Loucy (cell line): ENCODE measurements around the gene ALOX15.

Experiments
- H2AFZ ChIP-seq: fragments of 200-600 bp; sonication (generic); 2 replicates; pipeline ENCODE4 v1.6.0; 2016; ENCODE audit warnings: antibody characterized with exemption, mild to moderate bottlenecking, low read length, moderate library complexity
- H3F3A ChIP-seq: fragments of 200-600 bp; 2 replicates; pipeline ENCODE4 v1.6.0; 2016; ENCODE audit warnings: antibody characterized with exemption, low read depth, mild to moderate bottlenecking
- H3K27me3 ChIP-seq: fragments of 200-600 bp; sonication (generic); 2 replicates; pipeline ENCODE4 v1.6.1; 2014; ENCODE audit warnings: low read length, mild to moderate bottlenecking; ENCODE audit not compliant: insufficient read depth, poor library complexity, severe bottlenecking
- H3K36me3 ChIP-seq: fragments of 200-600 bp; sonication (generic); 2 replicates; pipeline ENCODE4 v1.6.1; 2016; ENCODE audit warnings: low read length; ENCODE audit not compliant: insufficient read depth
- H3K4me1 ChIP-seq: fragments of 200-600 bp; sonication (generic); 2 replicates; pipeline ENCODE4 v1.5.1; 2014; ENCODE audit warnings: low read length, mild to moderate bottlenecking; ENCODE audit not compliant: insufficient read depth, poor library complexity, severe bottlenecking
- H3K4me2 ChIP-seq: fragments of 200-600 bp; sonication (generic); 2 replicates; pipeline ENCODE4 v1.6.0; 2014; ENCODE audit warnings: antibody characterized with exemption, low read length, low read depth, mild to moderate bottlenecking; ENCODE audit not compliant: poor library complexity, severe bottlenecking
- H3K4me3 ChIP-seq: fragments of 200-600 bp; sonication (generic); 2 replicates; pipeline ENCODE4 v1.5.1; 2014; ENCODE audit warnings: low read length, mild to moderate bottlenecking, mixed read lengths; ENCODE audit not compliant: poor library complexity, severe bottlenecking
- H3K79me2 ChIP-seq: fragments of 200-600 bp; sonication (generic); 2 replicates; pipeline ENCODE4 v1.6.1; 2014; ENCODE audit warnings: low read length; ENCODE audit not compliant: insufficient read depth
- H3K9ac ChIP-seq: fragments of 200-600 bp; sonication (generic); 2 replicates; pipeline ENCODE4 v1.6.0; 2014; ENCODE audit warnings: mild to moderate bottlenecking, low read depth, low read length, moderate library complexity; ENCODE audit not compliant: poor library complexity, severe bottlenecking
- H3K9me2 ChIP-seq: fragments of 200-600 bp; sonication (generic); replicated peaks from 2 replicates; pipeline ENCODE4 v1.6.1; 2016; ENCODE audit warnings: low read depth, low read length, mixed read lengths
- H3K9me3 ChIP-seq: fragments of 200-600 bp; sonication (generic); 2 replicates; pipeline ENCODE4 v1.6.1; 2014; ENCODE audit warnings: mild to moderate bottlenecking, antibody characterized with exemption, low read length, low read depth; ENCODE audit not compliant: insufficient read depth
- H4K20me1 ChIP-seq: fragments of 200-600 bp; sonication (generic); 2 replicates; pipeline ENCODE4 v1.6.0; 2014; ENCODE audit warnings: antibody characterized with exemption, low read length, mild to moderate bottlenecking; ENCODE audit not compliant: insufficient read depth, poor library complexity, severe bottlenecking
- EZH2phosphoT487 ChIP-seq: fragments of 200-600 bp; IDR thresholded peaks from 2 replicates; pipeline ENCODE4 v1.6.1; 2018; ENCODE audit warnings: antibody characterized with exemption, mild to moderate bottlenecking, moderate library complexity, borderline replicate concordance
- TF ChIP-seq, protein P1 (sequence below): fragments of 200-600 bp; sonication (generic); conservative IDR thresholded peaks from 2 replicates; pipeline ENCODE4 v1.5.1; 2014; ENCODE audit warnings: mild to moderate bottlenecking, antibody characterized with exemption, low read length

ALOX15 gene

DNA sequence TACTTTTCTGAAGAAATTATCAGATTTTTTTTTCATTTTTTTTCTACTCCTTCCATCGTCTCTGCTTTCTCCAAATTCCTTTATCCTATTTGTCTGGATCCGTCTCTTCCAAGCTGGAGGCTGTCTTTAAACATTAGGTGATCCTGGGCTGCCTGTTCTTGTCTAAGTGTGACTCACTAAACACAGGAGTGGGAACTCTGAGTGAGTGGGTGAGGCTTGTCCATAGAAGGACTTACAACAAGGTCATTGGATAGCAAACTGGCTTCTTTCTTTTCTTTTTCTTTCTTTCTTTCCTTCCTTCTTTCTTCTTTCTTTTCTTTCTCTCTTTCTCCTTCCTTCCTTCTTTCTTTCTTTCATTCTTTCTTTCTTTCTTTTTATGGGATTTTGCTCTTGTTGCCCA lies 18.2 kb downstream of the ALOX15 start:
- H3K4me3 ChIP-seq, result no peak overlapping the region
- no peak overlapping the region for H3K9ac ChIP-seq
- H2AFZ ChIP-seq, result no peak overlapping the region
- no peaks in the 10 kb centered on the region for H3K9me3 ChIP-seq
- H3K79me2 ChIP-seq, result no peaks in the 10 kb centered on the region
- H4K20me1 ChIP-seq, result no peaks in the 10 kb centered on the region
- no peak for TF ChIP-seq EZH2phosphoT487
- TF ChIP-seq, protein P1, sequence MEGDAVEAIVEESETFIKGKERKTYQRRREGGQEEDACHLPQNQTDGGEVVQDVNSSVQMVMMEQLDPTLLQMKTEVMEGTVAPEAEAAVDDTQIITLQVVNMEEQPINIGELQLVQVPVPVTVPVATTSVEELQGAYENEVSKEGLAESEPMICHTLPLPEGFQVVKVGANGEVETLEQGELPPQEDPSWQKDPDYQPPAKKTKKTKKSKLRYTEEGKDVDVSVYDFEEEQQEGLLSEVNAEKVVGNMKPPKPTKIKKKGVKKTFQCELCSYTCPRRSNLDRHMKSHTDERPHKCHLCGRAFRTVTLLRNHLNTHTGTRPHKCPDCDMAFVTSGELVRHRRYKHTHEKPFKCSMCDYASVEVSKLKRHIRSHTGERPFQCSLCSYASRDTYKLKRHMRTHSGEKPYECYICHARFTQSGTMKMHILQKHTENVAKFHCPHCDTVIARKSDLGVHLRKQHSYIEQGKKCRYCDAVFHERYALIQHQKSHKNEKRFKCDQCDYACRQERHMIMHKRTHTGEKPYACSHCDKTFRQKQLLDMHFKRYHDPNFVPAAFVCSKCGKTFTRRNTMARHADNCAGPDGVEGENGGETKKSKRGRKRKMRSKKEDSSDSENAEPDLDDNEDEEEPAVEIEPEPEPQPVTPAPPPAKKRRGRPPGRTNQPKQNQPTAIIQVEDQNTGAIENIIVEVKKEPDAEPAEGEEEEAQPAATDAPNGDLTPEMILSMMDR, result no peak
- H3K27me3 ChIP-seq, result no peaks in the 10 kb centered on the region
- H3K4me2 ChIP-seq, result no peak overlapping the region
- H3K9me2 ChIP-seq, result no peaks in the 10 kb centered on the region
- H3K4me1 ChIP-seq, result no peaks in the 10 kb centered on the region
- H3F3A ChIP-seq, result no peaks in the 10 kb centered on the region
- no peaks in the 10 kb centered on the region for H3K36me3 ChIP-seq

DNA sequence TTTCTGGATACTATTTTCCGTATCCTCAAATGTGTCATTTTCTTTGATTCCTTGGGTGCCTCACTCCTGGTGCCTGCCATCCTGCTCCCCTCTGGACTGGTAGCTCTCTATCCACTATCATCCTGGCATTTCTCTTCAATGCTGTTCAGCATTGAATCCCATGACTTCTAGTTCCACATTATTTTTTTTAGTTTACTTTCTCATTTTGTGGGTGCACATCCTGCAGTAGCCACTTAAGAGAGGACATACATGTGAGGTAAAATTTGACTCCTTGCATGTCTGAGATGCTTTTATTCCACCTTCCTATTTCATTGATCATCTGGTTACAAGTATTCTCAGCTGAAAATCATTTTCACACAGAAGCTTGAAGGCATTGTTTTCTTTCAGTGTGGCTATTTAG lies 19.1 kb downstream of the ALOX15 start:
- Histone ChIP-seq H3K4me2 (no peak overlapping the region), H3K9ac (no peak overlapping the region), H3K4me3 (no peak overlapping the region), H3K4me1 (no peaks in the 10 kb centered on the region), H3K9me3 (no peaks in the 10 kb centered on the region), H3K9me2 (no peaks in the 10 kb centered on the region), H3K36me3 (no peaks in the 10 kb centered on the region), H2AFZ (no peak overlapping the region), H3K27me3 (no peaks in the 10 kb centered on the region), H3F3A (no peaks in the 10 kb centered on the region), H3K79me2 (no peaks in the 10 kb centered on the region), H4K20me1 (no peaks in the 10 kb centered on the region)
- TF ChIP-seq EZH2phosphoT487, result no peak
- TF ChIP-seq, protein P1, result no peak

DNA sequence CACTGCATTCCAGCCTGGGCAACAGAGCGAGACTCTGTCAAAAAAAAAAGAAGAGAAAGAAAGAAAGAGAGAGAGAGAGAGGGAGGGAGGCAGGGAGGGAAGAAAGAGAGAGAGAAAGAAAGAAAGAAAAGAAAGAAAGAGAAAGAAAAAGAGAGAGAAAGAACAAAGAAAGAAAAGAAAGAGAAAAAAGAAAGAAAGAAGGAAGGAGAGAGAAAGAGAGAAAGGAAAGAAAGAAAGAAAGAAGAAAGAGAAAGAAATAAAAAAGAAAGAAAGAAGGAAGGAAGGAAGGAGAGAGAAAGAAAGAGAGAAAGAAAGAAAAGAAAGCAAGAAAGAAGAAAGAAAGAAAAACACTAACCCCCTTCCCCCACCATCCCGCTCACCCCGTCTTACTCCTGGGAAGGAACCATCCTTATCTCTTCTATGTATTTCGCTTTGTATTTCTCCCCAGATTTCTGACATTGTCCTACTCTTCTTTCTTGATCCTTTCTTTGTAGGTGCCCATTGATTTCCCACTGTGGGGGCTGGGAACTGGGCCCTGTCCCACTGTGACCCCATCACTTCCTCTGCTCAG lies 20.9 kb downstream of the ALOX15 start:
- TF ChIP-seq EZH2phosphoT487, result no peak
- TF ChIP-seq, protein P1, result no peak
- Histone ChIP-seq H3K27me3 (no peaks in the 10 kb centered on the region), H4K20me1 (no peaks in the 10 kb centered on the region), H3K9me2 (no peaks in the 10 kb centered on the region), H3K9me3 (no peaks in the 10 kb centered on the region), H3K4me3 (no peak overlapping the region), H3K36me3 (no peaks in the 10 kb centered on the region), H3K4me1 (no peaks in the 10 kb centered on the region), H3K79me2 (no peaks in the 10 kb centered on the region), H2AFZ (no peak overlapping the region), H3F3A (no peaks in the 10 kb centered on the region), H3K4me2 (no peak overlapping the region), H3K9ac (no peak overlapping the region)
